Testis (tissue), 2 donors: ENCODE measurements around the gene MAGI2.

Experiments
- POLR2A ChIP-seq: fragments of 450-650 bp; IDR thresholded peaks from one replicate; pipeline ENCODE4 v1.6.1; 2017; ENCODE audit warnings: antibody characterized with exemption, mild to moderate bottlenecking, moderate library complexity
- TF ChIP-seq, protein P1 (sequence below), 3 experiments: fragments of 450-650 bp in 2 of 3; fragments of 200-600 bp in 1 of 3; sonication (generic) in 1 of 3; IDR thresholded peaks; one replicate each; pipeline ENCODE4 v1.5.1; 2016 to 2019; ENCODE audit warnings: antibody characterized with exemption in 3 of 3, mild to moderate bottlenecking in 2 of 3, moderate library complexity in 1 of 3

DNA sequence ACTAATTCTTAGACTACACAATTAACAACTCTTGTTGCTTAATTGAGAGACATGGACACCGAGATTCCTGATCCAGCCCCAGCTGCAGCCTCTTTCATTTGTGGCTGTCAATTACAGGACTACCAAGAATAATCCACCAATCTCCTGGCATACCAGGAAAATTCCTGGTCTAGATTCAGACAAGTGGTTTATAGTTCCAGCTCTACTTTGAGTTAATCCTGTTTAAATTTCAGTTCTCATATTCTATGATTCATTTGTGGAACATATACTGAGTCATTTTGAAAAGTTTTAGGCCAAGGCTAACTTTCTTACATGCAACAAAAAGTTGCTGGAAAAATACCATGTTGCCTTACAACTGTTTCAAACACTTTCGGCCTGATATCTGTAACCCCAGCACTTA, 253.5 kb downstream of the MAGI2 start:
- TF ChIP-seq, protein P1, sequence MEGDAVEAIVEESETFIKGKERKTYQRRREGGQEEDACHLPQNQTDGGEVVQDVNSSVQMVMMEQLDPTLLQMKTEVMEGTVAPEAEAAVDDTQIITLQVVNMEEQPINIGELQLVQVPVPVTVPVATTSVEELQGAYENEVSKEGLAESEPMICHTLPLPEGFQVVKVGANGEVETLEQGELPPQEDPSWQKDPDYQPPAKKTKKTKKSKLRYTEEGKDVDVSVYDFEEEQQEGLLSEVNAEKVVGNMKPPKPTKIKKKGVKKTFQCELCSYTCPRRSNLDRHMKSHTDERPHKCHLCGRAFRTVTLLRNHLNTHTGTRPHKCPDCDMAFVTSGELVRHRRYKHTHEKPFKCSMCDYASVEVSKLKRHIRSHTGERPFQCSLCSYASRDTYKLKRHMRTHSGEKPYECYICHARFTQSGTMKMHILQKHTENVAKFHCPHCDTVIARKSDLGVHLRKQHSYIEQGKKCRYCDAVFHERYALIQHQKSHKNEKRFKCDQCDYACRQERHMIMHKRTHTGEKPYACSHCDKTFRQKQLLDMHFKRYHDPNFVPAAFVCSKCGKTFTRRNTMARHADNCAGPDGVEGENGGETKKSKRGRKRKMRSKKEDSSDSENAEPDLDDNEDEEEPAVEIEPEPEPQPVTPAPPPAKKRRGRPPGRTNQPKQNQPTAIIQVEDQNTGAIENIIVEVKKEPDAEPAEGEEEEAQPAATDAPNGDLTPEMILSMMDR (IDR thresholded peaks at IDR 0.05), result no peak
- no peak for TF ChIP-seq POLR2A
